Epithelial cell of proximal tubule (primary cell): ENCODE data around the gene ITGA8. TPM values are rescaled to one million over a fixed set of nuclear protein-coding genes. Genes with fewer than 3 reads are reported as not detected.

Experiments used
- DNase-seq: peaks from one replicate; pipeline ENCODE4 v3.0.0-alpha.2; 2011; ENCODE audit warnings: low read depth
- H3K4me3 ChIP-seq: 2 replicates; pipeline ENCODE4 v1.5.1; 2011; ENCODE audit warnings: low read depth, mild to moderate bottlenecking, low read length
- total RNA-seq: library from RNA; depleted of rRNA; stranded (reverse); fragments of >200 nt; gene quantifications from 2 replicates; pipeline ENCODE4 v1.2.3, GENCODE V29; 2015
- TF ChIP-seq, protein P1 (sequence below): conservative IDR thresholded peaks from 2 replicates; pipeline ENCODE4 v1.5.1; 2012; ENCODE audit warnings: low read depth, mild to moderate bottlenecking, low read length

ITGA8 gene
- total RNA-seq, 1 donor from 2014 or later, result 0.06 TPM

DNA sequence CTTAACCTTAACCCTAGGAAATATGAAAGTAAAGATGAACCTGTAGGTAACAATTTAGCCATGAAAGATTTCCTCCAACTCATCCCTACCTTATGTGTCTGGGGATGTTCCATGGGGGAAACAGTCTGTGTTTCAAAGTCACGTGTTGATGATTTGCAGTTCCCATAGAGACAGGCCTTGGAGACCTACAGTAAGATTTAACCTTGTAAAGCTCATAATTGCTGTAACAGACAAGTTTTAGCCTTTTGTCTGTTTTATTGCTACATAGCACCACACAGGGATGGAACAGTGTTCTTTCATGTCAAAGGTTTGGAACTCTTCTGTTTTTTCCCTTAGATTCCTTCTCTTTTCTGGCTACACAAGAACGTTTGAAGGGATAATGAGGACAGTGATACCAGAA lies 35.2 kb upstream of the ITGA8 start:
- no peak overlapping the region for H3K4me3 ChIP-seq
- TF ChIP-seq, protein P1, sequence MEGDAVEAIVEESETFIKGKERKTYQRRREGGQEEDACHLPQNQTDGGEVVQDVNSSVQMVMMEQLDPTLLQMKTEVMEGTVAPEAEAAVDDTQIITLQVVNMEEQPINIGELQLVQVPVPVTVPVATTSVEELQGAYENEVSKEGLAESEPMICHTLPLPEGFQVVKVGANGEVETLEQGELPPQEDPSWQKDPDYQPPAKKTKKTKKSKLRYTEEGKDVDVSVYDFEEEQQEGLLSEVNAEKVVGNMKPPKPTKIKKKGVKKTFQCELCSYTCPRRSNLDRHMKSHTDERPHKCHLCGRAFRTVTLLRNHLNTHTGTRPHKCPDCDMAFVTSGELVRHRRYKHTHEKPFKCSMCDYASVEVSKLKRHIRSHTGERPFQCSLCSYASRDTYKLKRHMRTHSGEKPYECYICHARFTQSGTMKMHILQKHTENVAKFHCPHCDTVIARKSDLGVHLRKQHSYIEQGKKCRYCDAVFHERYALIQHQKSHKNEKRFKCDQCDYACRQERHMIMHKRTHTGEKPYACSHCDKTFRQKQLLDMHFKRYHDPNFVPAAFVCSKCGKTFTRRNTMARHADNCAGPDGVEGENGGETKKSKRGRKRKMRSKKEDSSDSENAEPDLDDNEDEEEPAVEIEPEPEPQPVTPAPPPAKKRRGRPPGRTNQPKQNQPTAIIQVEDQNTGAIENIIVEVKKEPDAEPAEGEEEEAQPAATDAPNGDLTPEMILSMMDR, result no peak
- no peak for DNase-seq

DNA sequence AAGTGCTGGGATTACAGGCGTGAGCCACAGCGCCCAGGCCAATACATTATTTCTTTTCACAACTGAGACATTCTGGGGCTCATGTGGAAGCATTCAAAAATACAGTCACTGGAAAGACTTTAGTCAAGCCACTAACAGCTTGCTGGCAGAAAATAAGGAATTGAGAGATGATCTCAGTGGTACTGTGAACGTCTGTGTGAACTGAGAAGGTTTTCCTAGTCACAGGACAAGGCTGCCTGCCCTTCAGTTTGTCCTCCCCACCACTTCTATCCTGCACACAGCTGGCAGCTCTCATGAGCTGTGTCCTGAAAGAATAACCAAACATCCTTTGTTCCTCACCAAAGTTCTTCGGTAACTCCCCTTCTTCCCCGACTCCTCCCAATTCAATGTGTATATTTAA lies 31.3 kb upstream of the ITGA8 start:
- TF ChIP-seq, protein P1, result no peak
- no peak overlapping the region for H3K4me3 ChIP-seq
- DNase-seq, result no peak

DNA sequence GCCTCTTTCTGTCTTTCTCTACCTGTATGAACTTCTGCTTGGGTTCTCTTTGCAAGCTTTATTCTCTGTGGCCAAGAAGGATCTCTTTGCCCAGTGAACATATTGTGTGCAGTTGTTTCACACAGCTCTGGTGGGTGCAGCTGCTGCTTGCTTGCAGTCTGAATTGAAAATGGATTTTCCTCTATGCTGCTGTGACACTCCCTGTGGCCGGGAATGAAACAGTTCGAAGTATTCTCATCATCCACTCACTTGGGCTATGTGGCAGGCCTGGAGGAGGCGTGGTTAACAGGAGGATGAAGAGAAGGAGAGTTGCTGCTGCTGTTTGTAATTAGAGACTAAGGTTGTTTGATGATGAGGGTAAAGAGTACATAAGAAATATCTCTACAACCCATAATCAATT lies 28.4 kb upstream of the ITGA8 start:
- DNase-seq, result no peak
- no peak overlapping the region for H3K4me3 ChIP-seq
- TF ChIP-seq, protein P1, result no peak

DNA sequence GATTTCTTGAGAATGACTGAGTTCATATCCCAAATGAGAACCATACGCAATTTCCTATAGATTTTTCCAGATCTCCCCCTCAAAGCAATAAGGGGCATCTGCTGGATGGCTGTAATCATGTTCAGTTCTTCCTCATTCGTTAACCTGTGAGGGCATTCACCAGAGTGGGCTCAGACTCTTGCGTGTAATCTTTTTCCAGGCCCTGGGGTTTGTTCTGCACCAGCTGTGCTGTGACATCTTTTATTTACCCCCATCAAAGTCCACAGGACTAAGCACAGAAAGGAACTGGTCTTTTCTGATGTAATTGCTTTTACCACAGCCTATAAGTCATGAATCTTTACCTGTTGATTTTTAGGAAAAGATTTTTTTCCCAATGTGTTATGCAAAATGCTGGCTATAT lies 27.9 kb upstream of the ITGA8 start:
- TF ChIP-seq, protein P1, result no peak
- DNase-seq, result no peak
- no peak overlapping the region for H3K4me3 ChIP-seq

DNA sequence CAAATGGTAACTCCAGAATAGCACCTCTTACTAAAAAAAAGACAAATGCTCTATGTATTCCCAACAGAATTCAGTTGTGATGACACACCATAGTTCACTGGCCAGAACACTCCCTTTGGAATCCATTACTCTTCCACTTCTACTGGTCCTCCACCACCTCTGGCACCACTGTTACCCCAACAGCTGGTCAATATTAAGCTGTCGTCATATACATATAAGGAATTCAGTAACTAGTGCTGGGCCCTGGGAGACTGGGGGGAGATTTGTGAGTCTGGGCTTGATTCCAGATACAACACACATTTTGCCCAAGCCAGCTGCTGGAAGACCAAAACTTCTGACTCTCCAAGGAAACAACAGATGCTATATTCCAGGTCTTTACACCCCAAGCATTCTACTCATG lies 26.0 kb upstream of the ITGA8 start:
- no peak overlapping the region for H3K4me3 ChIP-seq
- TF ChIP-seq, protein P1, result no peak
- DNase-seq, result no peak

DNA sequence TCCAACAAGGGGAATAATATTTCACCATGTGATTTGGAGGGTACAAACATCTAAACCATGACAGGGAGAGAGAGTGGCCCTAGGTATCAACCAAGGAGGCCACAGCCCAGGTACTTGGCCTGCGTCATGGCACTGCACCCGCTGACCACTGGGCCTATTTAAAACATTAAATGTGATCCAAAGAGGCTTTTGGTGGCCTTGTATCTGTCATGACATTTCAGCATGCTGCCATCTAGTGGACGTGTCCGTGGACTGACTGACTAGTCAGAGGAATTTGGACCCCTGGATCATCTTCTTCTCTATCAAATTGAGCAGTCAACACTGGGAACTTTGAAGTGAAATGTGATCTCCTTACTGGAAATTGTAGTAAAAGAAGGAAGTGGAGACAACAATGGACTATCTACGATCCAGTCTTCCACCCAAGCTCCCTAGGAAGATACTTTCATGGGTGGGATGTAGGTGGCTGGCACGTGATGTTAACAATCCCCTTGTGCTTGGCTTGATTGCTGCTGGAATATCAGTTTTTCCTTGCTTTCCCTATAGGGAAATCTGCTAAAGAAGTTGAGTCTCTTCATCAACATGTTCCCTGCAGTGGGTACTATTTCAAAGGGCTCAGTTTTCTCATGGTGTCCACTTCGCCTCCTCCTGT lies 24.6 kb upstream of the ITGA8 start:
- TF ChIP-seq, protein P1, result peak; percentile 78
- no peak overlapping the region for H3K4me3 ChIP-seq
- DNase-seq, result peak; percentile 23

GRCh38 chr10:15743443-15743842 lies 23.7 kb upstream of the ITGA8 start:
- no peak for DNase-seq

More at GRCh38 chr10:15743443-15743842, 23.7 kb upstream of the ITGA8 start:
- H3K4me3 ChIP-seq, result no peak overlapping the region
- TF ChIP-seq, protein P1, result no peak
